Brain pericyte (primary cell): ENCODE measurements around the gene BLOC1S4.
"Not testable (repeated sequence)": the region's sequence is repeated elsewhere in the genome, so short reads cannot be mapped to it uniquely, and the experiment has no call there.

ENCODE experiments used
- DNase-seq: peaks from one replicate; pipeline ENCODE4 v3.0.0-alpha.2; 2012; ENCODE audit warnings: low read depth, low spot score

BLOC1S4 gene, protein sequence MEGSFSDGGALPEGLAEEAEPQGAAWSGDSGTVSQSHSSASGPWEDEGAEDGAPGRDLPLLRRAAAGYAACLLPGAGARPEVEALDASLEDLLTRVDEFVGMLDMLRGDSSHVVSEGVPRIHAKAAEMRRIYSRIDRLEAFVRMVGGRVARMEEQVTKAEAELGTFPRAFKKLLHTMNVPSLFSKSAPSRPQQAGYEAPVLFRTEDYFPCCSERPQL

DNA sequence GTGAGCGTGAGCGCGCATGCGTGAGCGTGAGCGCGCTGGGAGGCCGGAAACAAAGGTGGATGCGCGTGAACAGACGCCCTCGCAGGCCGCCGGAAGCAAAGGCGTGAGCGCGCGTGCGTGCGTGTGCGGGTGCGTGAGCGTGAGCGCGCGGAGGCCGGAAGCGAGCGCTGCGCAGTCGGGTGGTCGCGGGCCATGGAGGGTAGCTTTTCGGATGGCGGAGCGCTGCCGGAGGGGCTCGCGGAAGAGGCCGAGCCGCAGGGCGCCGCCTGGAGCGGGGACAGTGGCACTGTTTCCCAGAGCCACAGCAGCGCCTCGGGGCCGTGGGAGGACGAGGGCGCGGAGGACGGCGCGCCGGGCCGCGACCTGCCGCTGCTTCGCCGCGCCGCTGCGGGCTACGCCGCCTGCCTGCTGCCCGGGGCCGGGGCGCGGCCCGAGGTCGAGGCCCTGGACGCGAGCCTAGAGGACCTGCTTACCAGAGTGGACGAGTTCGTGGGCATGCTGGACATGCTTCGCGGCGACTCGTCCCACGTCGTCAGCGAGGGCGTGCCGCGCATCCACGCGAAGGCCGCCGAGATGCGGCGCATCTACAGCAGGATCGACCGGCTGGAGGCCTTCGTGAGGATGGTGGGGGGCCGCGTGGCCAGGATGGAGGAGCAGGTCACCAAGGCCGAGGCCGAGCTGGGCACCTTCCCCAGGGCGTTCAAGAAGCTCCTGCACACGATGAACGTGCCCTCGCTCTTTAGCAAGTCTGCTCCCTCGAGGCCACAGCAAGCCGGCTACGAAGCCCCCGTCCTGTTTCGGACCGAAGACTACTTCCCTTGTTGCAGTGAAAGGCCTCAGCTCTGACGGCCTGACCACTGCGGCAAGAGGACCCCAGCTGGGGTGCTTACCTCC, at the start of gene BLOC1S4:
Gene BLOC1S4, plus strand, starts transcription at position 157 of the 894 bp plus-strand sequence. Its CDS starts 36 bp downstream, at position 193.
- DNase-seq = peak; percentile 54

GRCh38 chr4:6668391-6668790, 47.6 kb upstream of the BLOC1S4 start:
- no peak for DNase-seq

DNA sequence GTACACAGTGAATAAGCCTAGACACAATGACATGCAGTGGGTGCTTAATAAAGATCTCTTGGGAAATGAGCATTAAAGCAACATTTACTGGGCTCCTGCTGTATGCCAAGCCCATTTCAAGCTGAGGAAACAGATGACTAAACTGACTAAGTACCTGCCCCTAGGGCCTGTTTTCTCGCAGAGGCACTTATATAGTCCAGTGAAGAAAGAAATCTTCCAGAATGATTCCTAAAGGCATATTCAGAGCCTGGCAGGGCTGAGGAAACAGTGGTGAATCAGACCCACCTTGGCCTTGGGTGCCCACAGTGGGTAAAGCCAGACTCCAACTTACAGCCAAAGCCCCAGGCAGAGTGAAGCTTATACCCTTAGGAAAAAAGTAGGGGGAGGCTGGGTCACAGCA, 44.3 kb upstream of the BLOC1S4 start:
- DNase-seq = no peak

DNA sequence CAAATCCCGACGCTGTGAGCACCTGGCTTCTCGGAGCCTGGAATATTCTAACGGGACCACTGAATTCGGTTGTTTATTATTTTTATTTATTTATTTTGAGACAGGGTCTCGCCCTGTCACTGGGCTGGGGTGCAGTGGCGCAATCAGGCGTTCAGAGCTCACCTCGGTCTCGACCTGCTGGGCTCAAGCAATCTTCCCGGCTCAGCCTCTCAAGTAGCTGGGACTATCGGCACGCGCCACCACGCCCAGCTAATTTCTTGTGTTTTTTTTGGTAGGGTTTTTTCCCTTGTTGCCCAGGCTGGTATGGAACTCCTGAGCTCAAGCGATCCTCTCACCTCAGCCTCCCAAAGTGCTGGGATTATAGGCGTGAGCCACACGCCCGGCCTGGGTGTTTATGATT, 43.8 kb upstream of the BLOC1S4 start:
- DNase-seq = no peak

DNA sequence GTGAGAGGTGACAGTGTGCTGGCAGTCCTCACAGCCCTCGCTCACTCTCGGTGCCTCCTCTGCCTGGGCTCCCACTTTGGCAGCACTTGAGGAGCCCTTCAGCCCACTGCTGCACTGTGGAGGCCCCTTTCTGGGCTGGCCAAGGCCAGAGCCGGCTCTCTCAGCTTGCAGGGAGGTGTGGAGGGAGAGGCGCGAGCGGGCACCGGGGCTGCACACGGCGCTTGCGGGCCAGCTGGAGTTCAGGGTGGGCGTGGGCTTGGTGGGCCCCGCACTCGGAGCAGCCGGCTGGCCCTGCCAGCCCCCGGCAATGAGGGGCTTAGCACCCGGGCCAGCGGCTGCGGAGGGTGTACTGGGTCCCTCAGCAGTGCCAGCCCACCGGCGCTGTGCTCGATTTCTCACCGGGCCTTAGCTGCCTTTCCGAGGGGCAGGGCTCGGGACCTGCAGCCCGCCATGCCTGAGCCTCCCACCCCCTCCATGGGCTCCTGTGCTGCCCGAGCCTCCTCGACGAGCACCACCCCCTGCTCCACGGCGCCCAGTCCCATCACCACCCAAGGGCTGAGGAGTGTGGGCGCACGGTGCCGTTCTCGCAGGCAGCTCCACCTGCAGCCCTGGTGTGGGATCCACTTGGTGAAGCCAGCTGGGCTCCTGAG, 43.3 kb upstream of the BLOC1S4 start:
- not testable (repeated sequence) for DNase-seq

- not testable (repeated sequence) for DNase-seq
Observed at GRCh38 chr4:6673191-6673659, 42.7 kb upstream of the BLOC1S4 start.

DNA sequence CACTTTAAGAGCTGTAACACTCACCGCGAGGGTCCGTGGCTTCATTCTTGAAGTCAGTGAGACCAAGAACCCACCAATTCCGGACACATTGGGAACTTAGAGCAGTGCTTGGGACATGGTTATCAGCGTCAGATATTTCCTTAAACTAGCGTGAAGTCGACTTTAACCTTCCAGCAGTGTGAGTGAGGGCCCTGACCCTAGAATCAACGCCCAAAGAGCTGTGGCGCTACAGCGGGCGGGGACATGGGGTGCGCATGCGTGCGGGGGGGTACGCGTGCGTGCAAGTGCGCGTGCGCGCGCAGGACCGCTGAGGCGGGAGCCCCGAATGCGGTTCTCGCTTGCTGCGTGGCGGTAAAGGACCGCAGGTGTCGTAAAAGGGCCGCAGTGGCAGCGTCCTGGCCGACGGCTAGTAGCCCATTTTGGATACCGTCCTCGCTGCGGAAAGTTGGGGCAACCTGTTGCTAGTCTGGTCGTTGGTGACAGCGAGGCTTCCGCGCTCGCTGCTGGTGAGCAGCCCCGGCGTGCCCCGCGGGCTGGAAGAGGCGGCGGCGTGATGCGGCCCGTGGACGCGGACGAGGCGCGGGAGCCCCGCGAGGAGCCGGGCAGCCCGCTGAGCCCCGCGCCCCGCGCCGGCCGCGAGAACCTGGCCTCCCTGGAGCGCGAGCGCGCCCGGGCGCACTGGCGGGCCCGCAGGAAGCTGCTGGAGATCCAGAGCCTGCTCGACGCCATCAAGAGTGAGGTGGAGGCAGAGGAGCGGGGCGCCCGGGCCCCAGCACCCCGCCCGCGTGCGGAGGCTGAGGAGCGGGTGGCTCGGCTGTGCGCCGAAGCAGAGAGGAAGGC, 42.1 kb upstream of the BLOC1S4 start:
- DNase-seq = peak; percentile 80

DNA sequence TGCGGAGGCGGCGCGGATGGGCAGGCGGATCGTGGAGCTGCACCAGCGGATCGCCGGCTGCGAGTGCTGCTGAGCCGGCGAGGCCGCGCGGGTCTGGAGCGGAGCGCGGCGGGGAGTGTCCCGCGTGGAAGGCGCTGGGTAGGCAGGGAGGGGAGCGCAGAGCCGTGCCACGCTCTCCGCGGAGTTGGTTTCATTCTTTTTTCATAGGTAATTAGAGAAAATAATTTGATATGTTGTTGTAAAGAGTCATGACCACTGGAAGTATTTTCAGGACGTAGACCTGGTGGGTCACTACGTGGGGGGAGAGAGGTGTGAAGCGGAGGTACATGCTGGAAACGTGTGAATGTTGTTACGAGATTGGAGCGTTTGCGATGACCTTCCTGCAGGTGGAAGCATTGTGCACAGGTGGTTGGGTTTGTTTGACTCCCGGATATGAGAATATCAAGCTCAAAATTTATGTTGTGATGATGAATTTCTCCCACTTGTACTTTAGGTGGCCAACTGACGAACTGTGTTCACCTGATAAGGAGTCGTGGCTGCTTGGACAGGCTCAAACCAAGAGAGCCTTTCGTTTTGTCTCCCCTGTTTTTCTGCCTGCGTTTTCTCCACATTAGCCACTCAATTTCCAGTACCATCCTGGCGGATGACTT, 41.3 kb upstream of the BLOC1S4 start:
- no peak for DNase-seq

GRCh38 chr4:6676722-6677558, 39.0 kb upstream of the BLOC1S4 start:
- no peak for DNase-seq

- no peak for DNase-seq
Observed at GRCh38 chr4:6680372-6681034, 35.5 kb upstream of the BLOC1S4 start.

- no peak for DNase-seq
Observed at GRCh38 chr4:6681191-6681590, 34.8 kb upstream of the BLOC1S4 start.

- no peak for DNase-seq
Observed at GRCh38 chr4:6682862-6683590, 32.9 kb upstream of the BLOC1S4 start.

DNA sequence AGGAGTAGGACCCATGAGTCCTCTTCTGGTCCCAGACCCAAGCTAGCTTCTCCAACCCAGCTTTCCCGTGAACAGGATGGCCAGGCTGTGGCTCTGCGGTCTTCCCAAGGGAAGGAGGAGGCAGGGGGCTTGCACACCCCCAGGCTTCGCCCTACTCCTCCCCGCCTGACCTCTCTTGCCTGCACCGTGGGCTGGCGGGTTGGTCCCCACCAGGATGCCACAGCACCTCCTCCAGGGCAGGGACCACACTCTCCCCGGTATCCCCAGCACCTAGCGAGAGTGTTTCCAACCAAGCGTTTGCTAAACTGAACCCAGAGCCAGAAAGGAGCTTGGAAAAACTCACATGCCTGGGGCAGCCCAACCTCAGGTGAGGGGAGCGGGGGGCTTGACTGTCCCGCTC, 31.3 kb upstream of the BLOC1S4 start:
- no peak for DNase-seq

GRCh38 chr4:6686104-6686787, 29.7 kb upstream of the BLOC1S4 start:
- no peak for DNase-seq

DNA sequence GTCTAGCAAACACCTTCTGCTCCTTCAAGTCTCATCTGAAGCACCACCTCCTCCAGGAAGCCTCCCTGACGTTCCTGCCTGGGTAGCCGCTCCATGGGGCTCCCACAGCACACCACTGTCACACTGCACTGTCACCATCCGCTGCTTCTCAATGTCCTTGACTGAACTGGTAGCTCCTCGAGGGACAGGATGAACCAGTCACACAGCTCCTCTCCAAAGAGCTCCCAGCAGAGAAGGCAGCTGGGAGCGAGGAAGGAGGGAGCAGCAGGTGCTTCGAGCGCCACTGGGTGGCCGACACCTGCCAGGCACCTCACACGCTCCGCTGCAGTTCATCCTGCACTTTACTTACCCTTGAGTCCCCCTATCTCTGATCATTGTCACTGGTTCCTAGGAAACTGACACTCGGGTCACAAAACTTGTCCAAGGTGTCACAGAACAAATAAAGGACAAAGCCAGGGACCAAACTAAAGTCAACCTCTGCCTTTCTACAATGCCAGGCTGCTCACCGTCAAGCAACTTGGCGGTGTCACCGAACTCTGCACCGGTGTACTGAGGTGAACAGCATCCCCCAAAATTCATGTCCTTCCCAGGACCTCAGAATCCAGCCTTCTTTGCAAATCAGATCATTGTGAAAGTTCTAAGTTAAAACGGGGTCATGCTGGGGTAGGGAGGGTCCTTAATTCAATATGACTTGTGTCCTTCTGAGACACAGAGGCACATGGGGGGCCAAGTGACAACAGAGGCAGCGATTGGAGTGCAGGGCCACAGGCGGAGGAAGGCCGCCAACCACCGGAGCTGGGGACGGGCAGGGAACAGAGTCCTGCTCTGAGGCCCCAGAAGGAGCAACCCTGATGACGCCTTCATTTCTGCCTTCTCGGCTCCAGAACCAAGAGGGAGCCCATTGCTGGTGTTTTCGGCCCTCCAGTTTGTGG, 27.8 kb upstream of the BLOC1S4 start:
- no peak for DNase-seq

DNA sequence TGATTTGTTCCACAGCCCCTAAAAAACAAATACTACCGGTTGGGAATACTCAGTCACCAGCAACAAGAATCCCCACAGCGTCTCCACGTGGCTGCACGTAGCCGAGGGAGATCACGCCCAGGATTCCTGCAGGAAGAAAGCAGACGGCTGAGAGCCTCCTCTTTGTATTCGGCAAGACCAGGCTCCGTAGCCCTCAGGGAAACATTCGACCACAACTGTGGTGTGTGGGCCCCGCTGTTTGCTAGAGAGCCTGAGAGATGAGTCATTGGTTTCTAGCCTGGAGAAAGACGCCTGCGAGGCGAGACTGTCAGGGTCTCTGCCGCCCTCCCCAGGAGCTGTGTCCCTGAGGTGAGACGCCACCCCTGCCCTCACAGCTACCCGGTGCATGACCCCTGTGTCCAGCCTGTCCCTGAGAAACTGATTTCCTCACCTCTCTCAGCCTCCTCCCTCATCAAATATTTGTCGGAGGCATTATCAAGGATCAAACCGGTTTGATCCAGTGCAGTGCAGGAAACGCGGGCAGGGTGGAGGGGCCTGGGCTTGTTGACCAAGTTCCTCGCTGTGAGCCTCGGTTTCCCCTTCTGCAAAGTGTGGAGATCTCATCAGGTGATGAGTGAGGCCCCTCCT, 27.0 kb upstream of the BLOC1S4 start:
- DNase-seq = peak; percentile 81
